Iris pigment epithelial cell (primary cell): ENCODE data around the gene DAPK1.
A peak's percentile ranks its signal among the peaks of the same experiment; 100 is the strongest.
"Not testable (repeated sequence)": the region's sequence is repeated elsewhere in the genome, so short reads cannot be mapped to it uniquely, and the experiment has no call there.

Experiments
- DNase-seq: peaks from one replicate; pipeline ENCODE4 v3.0.0-alpha.2; 2011; ENCODE audit warnings: low read depth

Gene DAPK1

GRCh38 chr9:87543251-87543650 lies 45.6 kb downstream of the DAPK1 start:
- DNase-seq = peak; percentile 57

DNA sequence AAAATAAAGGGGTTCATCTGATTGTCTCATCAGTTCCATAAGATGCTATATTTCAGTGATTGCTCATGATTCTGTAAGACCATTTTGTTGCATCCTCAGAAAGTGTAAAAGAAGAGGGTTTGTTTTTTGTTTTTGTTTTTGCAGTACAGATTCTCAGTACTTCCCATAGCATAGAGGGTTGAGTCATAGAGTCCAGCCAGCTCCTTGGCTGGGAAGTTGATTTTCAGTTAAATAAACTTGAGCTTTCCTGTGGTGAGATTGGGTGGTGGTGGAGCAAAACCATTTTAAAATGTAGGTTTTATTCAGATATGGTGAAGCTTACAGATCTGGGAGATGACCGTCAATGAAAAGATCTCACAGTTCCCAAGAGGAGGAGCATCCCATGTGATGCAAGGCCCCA lies 48.2 kb downstream of the DAPK1 start:
- DNase-seq = peak; percentile 85

- DNase-seq = peak; percentile 62
These were observed 49.0 kb downstream of the DAPK1 start for GRCh38 chr9:87546704-87547103.

- peak; percentile 54 for DNase-seq
These were observed 50.0 kb downstream of the DAPK1 start for GRCh38 chr9:87547671-87548081.

- DNase-seq = no peak
These were observed 50.5 kb downstream of the DAPK1 start for GRCh38 chr9:87548159-87548558.

DNA sequence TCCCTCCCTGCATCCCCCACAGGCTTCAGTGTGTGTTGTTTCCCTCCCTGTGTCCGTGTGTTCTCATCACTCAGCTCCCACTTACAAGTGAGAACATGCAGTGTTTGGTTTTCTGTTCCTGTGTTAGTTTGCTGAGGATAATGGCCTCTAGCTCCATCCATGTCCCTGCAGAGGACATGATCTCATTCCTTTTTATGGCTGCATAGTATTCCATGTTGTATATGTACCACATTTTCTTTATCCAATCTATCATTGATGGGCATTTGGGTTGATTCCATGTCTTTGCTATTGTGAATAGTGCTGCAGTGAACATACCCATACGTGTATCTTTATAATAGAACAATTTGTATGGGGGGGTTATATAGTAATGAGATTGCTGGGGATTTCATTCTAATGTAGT lies 51.4 kb downstream of the DAPK1 start:
- not testable (repeated sequence) for DNase-seq

- DNase-seq = no peak
These were observed 52.1 kb downstream of the DAPK1 start for GRCh38 chr9:87549791-87550190.

GRCh38 chr9:87550253-87550954 lies 52.7 kb downstream of the DAPK1 start:
- DNase-seq = no peak

DNA sequence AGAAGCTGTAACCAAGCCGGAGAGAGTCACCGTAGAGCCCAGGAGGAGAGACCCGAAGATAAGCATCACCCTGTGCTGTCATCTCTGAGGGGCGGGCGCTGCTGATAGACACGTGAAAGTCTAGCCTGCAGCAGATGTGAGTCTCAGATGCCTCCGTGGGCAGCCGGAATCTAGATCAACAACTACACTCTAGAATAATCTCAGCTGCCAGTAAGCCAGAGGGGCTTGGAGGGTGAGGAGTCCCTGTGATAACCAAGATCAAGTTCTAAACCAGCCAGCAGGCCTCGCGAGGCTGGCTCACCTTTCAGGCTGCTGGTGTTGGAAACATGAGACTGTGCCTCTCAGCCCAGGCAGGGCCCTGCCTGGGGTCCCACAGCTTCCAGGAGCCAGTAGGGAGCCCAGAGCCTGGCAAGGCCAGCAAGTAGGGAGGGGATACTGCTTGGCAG lies 54.1 kb downstream of the DAPK1 start:
- DNase-seq = no peak

DNA sequence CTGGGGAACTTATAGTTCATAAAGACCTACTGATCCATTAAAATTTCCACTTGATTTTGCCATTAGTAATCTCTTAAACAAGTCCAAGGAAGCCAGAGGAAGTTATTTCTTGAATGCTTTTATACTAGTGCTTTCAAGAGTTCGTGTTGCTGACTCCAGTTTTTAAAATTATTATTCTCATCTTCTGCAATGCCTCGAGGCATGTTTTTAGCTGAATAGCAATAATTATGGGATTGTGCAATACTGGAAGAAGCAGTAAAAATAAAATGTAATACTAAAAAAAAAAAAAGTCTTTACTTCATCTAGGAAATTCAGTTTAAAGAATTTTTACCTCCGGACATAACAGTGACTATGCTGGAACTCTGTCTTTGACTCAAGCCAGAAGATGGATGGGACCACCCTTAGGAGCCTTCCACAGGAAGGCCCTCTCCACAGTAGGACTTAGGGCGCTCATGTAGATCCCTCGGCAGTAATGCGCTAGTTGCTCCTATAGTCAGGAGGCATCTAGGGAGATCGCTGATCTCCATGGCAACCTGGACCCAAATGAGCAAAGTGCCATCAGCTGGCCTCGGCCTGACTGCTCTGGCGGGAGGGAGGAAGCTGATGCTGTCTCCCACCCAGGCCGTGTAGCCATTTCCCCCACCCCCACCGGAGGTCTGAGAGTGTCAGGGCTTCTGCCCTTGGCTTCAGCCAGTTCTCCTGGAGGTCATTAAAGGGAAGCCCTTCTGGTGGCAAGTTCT lies 56.7 kb downstream of the DAPK1 start:
- DNase-seq = no peak

DNA sequence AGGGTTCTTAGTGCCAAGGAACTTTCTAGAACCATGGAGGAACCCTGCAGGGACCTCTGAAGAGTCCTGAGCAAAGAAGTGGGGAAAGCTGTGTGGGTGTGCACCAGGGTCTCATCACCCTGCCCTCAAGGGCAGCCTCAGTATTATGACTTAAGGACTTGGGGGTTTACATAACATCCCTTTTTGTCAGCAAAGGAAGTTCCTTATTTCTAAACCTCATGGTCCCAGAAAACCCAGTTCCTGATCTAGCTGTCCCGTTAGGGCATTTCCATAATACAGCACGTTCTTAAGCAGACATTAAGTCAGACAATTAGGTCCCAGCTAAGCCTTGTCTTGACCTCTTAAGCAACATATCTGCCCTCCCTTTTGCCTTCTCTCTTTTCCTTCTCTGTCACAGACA lies 57.3 kb downstream of the DAPK1 start:
- DNase-seq = no peak

GRCh38 chr9:87556039-87556438 lies 58.4 kb downstream of the DAPK1 start:
- no peak for DNase-seq

DNA sequence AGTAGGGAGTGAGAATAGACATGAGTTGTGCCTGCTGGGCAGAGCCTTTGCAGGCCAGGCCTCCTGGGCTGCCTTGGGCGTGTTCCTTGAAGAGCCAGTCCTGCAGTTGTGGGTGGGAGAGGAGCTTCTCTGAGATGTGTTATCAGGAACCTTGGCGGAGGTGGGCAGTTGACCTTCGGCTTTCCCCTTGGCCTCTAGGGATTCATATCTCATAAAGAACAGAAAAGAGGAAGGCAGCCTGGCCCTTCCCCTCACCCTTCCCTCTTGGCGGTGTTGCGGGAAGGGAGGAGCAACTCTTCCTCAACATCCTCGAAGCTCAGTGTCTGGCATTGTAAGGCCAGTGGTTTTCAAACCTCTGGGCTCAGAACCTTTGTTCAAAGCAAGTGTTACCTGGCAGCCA lies 59.2 kb downstream of the DAPK1 start:
- no peak for DNase-seq

- DNase-seq = no peak
These were observed 60.3 kb downstream of the DAPK1 start for GRCh38 chr9:87557996-87558395.

DNA sequence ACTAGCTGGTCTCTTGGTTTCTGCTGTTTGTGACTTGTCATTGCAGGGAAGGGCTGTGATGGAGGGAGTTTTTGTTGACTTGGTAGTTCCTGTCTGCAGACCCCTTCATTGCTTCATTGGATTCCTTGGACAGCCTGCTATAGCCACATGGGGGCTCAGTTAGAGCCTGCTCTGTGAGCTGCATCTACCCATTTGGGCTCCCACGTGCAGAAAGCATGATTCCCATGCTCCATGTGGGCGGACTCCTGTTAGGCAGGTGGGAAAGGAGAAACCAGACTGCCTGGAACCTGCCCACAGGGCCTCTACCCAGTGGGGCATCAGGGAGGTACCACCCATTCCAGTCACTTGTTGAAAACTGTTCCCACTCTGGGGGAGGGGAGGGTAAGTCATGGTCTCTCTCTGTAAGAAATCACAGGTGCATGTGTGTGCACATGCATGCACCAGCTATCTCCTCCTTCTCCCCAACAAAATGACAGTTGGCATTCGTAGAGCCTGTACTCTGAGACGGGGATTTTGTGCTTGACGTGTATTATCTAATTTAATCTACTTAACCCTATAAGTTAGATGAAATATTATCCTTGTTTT lies 61.0 kb downstream of the DAPK1 start:
- DNase-seq = no peak

DNA sequence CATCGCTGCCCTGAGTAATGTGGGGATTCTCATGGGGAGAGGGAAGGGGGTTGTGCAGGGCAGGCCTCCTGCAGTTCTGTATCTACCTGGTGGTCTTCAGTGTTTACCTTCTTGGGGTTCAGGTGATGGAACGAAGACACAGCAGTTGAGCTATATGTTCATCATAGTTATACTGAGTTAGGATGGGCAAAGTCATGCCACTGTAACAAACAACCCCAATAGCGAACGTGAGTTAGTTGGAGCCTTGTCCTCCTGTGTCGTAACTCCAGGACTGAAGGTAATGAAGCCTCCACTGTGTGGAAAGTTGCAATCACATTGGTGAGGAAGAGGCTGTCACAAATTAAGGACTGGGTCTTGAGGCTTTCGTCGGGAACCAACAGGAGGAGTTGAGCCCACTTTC lies 64.4 kb downstream of the DAPK1 start:
- DNase-seq = no peak

DNA sequence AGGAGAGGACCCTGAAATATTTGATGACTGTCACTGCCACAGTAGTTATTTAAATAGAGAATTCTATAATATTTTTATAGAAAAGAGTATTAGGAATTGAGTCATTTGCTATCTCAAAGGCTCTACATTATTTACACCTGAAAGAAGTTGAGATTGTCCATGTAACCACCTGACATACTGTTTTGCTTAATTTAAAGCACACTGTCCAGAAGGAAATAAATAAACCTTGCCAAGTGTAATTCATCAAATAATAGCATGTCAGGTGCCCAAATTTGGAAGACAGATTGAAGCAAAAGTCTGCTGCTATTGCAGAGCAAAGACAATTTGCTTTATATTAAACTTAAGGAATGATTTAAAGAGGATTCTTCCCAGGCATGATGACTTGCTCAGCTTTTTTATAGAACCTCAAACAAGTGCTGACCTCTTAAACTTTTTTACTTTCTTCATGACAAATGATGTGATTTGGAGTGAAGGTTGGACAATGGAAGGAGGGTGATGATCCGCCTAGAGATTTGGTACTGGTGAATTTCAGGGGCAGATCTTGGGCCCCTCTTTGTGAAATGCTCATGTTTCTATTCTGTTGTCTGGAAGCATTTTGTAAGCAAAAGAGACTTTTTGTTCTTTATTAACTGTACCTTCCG lies 65.0 kb downstream of the DAPK1 start:
- DNase-seq = no peak

DNA sequence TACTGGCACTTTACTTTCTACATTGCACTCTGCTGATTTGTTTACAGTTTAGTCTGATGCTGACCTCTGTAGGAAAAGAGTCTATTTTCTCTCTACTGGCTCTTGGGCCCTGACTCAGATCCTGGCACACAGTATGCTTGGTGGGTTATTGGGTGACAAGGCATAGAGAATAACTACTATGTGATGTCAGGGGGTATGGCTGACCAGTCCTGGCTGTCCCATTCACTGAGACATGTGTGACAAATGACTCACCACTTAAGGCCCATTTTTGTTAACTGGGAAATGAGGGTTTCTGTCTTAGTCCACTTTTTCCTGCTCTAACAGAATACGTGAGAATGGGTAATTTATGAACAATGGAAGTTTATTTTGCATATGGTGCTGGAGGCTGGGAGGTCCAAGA lies 66.4 kb downstream of the DAPK1 start:
- no peak for DNase-seq

DNA sequence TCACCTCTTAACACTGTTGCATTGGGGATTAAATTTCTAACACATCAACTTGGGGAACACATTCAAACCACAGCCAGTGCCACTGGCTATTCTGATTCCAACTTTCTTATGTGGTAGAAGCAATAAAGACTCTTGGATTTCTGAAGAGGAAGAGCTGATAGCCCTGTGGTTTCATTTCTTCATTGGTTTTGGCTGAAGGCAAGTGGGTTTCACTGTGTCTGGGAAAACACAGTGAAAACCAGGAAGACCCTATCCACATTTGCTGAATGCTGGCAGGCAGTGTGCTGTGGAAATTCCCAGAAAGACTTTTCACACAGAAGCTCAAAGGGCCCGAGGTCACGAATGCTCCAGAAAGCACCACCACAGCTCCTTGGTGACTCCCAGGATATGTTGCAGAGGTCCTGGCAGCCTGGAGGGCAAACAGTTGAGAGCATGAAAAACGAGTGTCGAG lies 67.1 kb downstream of the DAPK1 start:
- no peak for DNase-seq

DNA sequence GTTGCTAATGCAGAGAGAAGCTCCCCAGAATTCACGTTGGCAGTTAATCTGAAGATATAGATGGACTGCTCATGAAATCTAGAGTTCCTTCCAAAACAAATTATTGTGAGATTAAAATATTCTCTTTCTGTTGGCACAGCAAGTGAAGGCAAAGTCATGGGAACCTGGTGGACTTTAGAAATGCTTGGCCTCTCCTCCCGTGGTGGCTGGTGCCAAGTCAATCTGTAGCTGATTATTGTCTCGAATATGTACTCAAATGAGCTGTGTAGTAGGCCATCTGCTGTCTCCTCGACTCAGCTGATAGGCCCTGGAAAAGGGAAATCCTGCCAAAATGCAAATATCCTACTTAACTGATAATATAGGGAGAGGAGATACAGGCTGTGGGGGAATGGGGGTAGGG lies 69.3 kb downstream of the DAPK1 start:
- no peak for DNase-seq

DNA sequence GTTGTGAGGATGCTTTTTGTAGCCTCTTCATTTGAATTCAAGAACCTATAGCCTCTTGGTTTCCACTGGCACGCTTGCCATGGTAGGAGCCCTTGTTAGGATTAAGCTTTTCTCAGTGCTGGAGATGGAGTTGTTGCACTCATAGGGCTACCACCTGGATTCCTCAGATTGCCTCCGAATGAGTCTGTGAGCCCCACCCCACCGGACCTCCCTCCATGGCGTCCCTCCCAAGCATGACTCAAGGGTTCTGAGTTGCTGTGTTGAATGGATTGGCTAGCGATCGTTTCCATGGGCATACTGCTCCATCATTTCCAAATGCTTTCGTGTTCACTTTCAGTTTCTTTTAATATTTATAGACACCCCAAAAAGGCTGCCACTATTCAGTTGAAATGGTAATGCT lies 69.9 kb downstream of the DAPK1 start:
- DNase-seq = peak; percentile 41

DNA sequence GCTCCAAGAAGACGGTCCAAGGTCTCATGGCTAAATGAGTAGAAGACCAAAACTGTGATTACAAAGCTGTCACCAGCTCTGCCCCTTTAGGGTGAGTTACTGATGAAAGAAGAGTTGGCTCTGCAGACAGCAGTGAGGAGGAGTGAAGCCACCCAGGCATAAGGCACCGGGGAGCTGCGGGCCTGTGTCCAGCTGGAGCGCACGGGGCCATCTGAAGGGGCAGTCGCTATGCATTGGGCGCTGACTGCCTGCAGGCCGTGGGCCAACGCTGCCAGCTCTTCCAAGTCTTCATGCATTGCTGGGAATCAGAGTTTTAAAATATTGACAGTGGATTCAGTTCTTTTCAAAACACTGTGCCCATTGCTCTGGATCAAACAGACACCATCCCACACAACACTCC lies 70.3 kb downstream of the DAPK1 start:
- no peak for DNase-seq

- no peak for DNase-seq
These were observed 70.7 kb downstream of the DAPK1 start for GRCh38 chr9:87568401-87568800.
